VCaP (cell line): ENCODE measurements around the gene ABCG4.

Experiments used
- H3K27ac ChIP-seq: fragments of 450-650 bp; 2 replicates; pipeline ENCODE4 v1.5.1; 2017
- TF ChIP-seq, protein P1 (sequence below): fragments of 450-650 bp; conservative IDR thresholded peaks from 2 replicates; pipeline ENCODE4 v1.5.1; 2017; ENCODE audit warnings: mild to moderate bottlenecking, moderate library complexity

ABCG4 gene

GRCh38 chr11:119112314-119113020 lies 36.4 kb upstream of the ABCG4 start:
- H3K27ac ChIP-seq: no peak overlapping the region
- TF ChIP-seq, protein P1, sequence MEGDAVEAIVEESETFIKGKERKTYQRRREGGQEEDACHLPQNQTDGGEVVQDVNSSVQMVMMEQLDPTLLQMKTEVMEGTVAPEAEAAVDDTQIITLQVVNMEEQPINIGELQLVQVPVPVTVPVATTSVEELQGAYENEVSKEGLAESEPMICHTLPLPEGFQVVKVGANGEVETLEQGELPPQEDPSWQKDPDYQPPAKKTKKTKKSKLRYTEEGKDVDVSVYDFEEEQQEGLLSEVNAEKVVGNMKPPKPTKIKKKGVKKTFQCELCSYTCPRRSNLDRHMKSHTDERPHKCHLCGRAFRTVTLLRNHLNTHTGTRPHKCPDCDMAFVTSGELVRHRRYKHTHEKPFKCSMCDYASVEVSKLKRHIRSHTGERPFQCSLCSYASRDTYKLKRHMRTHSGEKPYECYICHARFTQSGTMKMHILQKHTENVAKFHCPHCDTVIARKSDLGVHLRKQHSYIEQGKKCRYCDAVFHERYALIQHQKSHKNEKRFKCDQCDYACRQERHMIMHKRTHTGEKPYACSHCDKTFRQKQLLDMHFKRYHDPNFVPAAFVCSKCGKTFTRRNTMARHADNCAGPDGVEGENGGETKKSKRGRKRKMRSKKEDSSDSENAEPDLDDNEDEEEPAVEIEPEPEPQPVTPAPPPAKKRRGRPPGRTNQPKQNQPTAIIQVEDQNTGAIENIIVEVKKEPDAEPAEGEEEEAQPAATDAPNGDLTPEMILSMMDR: no peak

DNA sequence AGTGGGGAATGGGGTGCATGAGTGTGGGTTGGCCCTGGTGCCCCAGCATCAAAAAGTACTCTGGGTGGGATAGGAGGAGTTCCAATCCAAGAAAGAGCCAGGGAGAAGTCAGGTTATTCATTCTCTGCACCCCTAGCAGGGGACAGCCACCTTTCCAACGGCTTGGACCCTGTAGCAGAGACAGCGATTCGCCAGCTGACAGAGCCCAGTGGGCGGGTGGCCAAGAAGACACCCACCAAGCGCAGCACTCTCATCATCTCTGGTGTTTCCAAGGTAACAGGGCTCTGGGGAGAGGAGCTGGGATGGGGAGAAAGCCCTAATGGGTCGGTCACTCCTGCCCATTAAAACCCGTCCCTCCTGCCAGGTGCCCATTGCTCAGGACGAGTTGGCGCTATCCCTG lies 35.1 kb upstream of the ABCG4 start:
- TF ChIP-seq, protein P1: no peak
- no peak overlapping the region for H3K27ac ChIP-seq

DNA sequence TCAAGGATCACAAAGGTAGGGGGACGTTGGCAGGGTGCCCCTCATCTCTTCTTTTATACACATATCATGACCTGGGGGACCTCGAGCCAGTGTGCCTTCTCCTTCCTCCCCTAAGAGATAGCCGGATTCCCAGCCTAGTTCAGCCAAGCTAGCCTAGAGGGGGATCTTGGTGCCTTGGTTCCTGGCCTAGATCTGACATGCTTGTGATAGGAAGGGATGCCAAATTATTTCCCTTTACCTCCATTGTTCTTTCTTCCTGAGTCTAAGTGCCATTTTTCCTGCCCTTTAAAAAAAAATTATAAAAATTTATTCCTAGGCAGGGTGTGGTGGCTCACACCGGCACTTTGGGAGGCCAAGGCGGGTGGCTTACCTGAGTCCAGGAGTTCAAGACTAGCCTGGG lies 34.5 kb upstream of the ABCG4 start:
- no peak overlapping the region for H3K27ac ChIP-seq
- TF ChIP-seq, protein P1: no peak

DNA sequence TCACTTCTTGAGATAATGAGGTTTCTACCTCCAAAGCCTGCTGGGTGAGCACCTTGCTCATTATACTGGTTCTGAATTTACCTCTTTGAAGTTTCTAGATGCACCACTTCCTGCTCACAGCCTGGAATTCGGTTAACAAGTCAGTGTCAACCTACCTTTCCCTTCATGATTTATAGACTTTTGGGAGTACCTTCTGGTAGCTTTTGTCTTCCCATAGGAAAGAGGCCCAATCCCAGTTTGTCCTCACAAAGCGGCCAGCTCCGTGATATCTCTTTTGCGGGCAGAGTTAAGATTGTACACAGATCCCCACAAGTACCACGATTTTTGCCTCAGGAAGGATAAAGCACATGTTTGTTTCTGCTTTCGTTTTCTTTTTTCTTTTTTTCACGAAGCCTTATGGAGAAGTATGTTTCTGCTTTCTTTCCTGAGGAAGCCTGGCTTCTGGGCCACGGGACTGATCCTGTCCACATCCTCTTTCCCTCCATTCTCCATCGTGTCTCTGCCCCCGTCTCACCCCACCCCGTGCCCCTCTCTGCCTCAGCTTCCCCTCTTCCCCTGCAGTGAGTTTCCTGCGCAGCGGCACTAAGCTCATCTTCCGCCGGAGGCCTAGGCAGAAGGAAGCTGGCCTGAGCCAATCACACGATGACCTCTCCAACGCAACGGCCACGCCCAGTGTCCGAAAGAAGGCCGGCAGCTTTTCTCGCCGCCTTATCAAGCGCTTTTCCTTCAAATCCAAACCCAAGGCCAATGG lies 33.2 kb upstream of the ABCG4 start:
- no peak overlapping the region for H3K27ac ChIP-seq
- TF ChIP-seq, protein P1: no peak

DNA sequence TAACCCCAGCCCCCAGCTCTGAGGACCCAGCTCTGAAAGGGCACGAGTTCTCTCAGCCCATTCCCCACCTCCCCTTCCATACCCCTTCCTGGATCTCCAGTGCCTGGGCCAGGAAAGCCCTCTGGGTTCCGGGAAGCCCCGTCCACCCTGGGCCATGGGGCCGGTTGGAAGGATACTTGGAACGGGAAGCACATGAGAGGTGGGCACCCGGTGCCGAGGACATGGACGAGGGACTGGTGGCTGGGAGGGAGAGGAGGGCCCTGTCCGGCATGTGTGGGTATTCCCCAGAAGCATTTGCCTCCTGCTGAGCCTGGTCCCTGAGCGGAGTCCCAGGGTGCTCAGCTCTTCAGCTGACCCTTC lies 32.6 kb upstream of the ABCG4 start:
- no peak overlapping the region for H3K27ac ChIP-seq
- TF ChIP-seq, protein P1: no peak

GRCh38 chr11:119116601-119117000 lies 32.3 kb upstream of the ABCG4 start:
- TF ChIP-seq, protein P1: no peak

DNA sequence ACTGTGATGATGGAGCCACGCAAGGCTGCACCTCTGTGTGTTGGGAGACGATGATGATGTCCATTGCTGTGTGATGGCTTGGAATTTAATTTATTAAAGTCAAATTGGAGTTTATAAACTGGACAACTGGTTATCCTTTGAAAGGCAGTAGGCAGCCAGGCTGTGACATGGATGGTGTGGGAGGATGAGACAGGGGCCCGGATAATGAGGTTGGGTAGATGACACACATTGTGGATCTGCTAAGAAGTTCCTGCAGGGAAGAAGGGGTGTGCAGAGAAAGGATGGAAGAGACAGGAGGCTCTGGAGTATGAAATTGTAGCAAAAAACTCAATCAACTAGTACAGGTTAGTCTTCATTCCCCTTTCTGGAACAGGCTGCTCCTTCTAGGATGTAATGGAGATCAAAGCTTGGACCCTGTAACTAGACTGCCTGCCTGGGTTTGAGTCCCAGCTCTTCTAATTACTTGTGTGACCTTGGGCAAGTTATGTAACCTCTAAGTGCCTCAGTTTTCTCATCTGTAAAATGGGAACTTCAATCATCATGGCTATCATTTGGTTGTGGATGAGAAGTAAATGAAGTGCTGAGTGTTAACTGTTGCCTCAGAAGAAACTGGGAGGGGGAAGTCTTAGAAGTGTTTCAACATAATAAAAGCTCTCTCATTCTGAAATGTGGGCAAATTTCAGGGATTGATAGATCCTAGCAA lies 31.7 kb upstream of the ABCG4 start:
- TF ChIP-seq, protein P1: no peak
- H3K27ac ChIP-seq: no peak overlapping the region

More at GRCh38 chr11:119116601-119117000, 32.3 kb upstream of the ABCG4 start:
- H3K27ac ChIP-seq: no peak overlapping the region
